Measurements from ENCODE around the gene OTUB2. TPM values are rescaled to one million over a fixed set of nuclear protein-coding genes. Genes with fewer than 3 reads are reported as not detected.
"Not testable (repeated sequence)": the region's sequence is repeated elsewhere in the genome, so short reads cannot be mapped to it uniquely, and the experiment has no call there.

The OTUB2 gene
- total RNA-seq, 1 donor from 2014 or later = 8.3 TPM

GRCh38 chr14:94058128-94058673, 32.1 kb downstream of the OTUB2 start:
- H3K36me3 ChIP-seq (ENCODE audit: control insufficient read depth, insufficient read depth, low read length) = peaks cover 4% of the 10 kb centered on the region
- no peaks in the 10 kb centered on the region for H3K27me3 ChIP-seq (ENCODE audit: control insufficient read depth, insufficient read depth, low read length)
- no peak for DNase-seq (ENCODE audit: low read depth)
- no peak overlapping the region for H3K4me3 ChIP-seq (ENCODE audit: low read depth, low read length)
- no peak for TF ChIP-seq CTCF (IDR thresholded peaks at IDR 0.05; ENCODE audit: insufficient read depth, low read length, poor library complexity, severe bottlenecking)

- Histone ChIP-seq H3K27me3 (ENCODE audit: control insufficient read depth, insufficient read depth, low read length) (no peaks in the 10 kb centered on the region), H3K4me3 (ENCODE audit: low read depth, low read length) (no peak overlapping the region), H3K36me3 (ENCODE audit: control insufficient read depth, insufficient read depth, low read length) (peaks cover 4% of the 10 kb centered on the region)
- TF ChIP-seq CTCF (IDR thresholded peaks at IDR 0.05; ENCODE audit: insufficient read depth, low read length, poor library complexity, severe bottlenecking) = no peak
- no peak for DNase-seq (ENCODE audit: low read depth)
Measured at GRCh38 chr14:94058674-94059138, 32.6 kb downstream of the OTUB2 start.

- H3K27me3 ChIP-seq (ENCODE audit: control insufficient read depth, insufficient read depth, low read length) = no peaks in the 10 kb centered on the region
- DNase-seq (ENCODE audit: low read depth) = no peak
- H3K36me3 ChIP-seq (ENCODE audit: control insufficient read depth, insufficient read depth, low read length) = peaks cover 4% of the 10 kb centered on the region
- TF ChIP-seq CTCF (IDR thresholded peaks at IDR 0.05; ENCODE audit: insufficient read depth, low read length, poor library complexity, severe bottlenecking) = no peak
- no peak overlapping the region for H3K4me3 ChIP-seq (ENCODE audit: low read depth, low read length)
Measured at GRCh38 chr14:94059998-94060397, 33.9 kb downstream of the OTUB2 start.

GRCh38 chr14:94062344-94062940, 36.3 kb downstream of the OTUB2 start:
- Histone ChIP-seq H3K36me3 (ENCODE audit: control insufficient read depth, insufficient read depth, low read length) (peaks cover 2% of the 10 kb centered on the region), H3K27me3 (ENCODE audit: control insufficient read depth, insufficient read depth, low read length) (no peaks in the 10 kb centered on the region), H3K4me3 (ENCODE audit: low read depth, low read length) (no peak overlapping the region)
- no peak for TF ChIP-seq CTCF (IDR thresholded peaks at IDR 0.05; ENCODE audit: insufficient read depth, low read length, poor library complexity, severe bottlenecking)
- peak; percentile 78 for DNase-seq (ENCODE audit: low read depth)

GRCh38 chr14:94066089-94066676, 40.0 kb downstream of the OTUB2 start:
- no peak for DNase-seq (ENCODE audit: low read depth)
- Histone ChIP-seq H3K27me3 (ENCODE audit: control insufficient read depth, insufficient read depth, low read length) (no peaks in the 10 kb centered on the region), H3K36me3 (ENCODE audit: control insufficient read depth, insufficient read depth, low read length) (no peaks in the 10 kb centered on the region), H3K4me3 (ENCODE audit: low read depth, low read length) (no peak overlapping the region)
- no peak for TF ChIP-seq CTCF (IDR thresholded peaks at IDR 0.05; ENCODE audit: insufficient read depth, low read length, poor library complexity, severe bottlenecking)

GRCh38 chr14:94072076-94072475, 45.9 kb downstream of the OTUB2 start:
- H3K4me3 ChIP-seq (ENCODE audit: low read depth, low read length); H3K36me3 ChIP-seq (ENCODE audit: control insufficient read depth, insufficient read depth, low read length); H3K27me3 ChIP-seq (ENCODE audit: control insufficient read depth, insufficient read depth, low read length); DNase-seq (ENCODE audit: low read depth): not testable (repeated sequence)
